Transverse colon (tissue), 3 donors: ENCODE results near the gene EZR.

ENCODE experiments used
- EP300 ChIP-seq: sonication (generic); formaldehyde crosslinking; IDR thresholded peaks from one replicate; pipeline ENCODE4 v1.6.1; 2017; ENCODE audit warnings: antibody characterized with exemption, low read depth
- POLR2A ChIP-seq: fragments of 450-650 bp; IDR thresholded peaks from one replicate; pipeline ENCODE4 v1.6.1; 2016; ENCODE audit warnings: antibody characterized with exemption, mild to moderate bottlenecking, moderate library complexity
- TF ChIP-seq, protein P1 (sequence below), 5 experiments: fragments of 200-600 bp in 3 of 5; fragments of 450-650 bp in 2 of 5; sonication (generic) in 3 of 5; IDR thresholded peaks; 1 replicate in 2 of 5; 2 replicates in 3 of 5; pipeline ENCODE4 v1.5.1; 2016 to 2017; ENCODE audit warnings: antibody characterized with exemption in 5 of 5, inconsistent platforms in 3 of 5, mild to moderate bottlenecking in 2 of 5, moderate library complexity in 1 of 5

DNA sequence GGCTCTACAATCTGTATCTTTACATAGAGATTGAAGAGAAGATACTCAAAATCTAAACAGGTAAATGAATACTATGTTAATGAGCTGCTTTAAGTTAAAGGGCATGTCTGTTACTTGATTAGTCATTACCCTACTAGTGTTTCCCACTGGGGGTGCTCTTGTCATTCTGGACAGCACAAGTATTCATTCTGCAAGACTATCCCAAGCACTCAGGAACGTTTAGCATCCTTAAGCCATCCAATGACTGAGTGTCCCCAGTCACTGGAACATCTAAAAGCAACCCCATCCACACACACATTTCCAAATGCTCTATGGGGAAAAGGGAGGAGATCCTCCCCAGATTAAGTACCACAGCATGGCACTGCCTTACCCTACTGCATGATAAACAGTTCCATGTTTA, 25.7 kb downstream of the EZR start:
- TF ChIP-seq POLR2A (no peak), EP300 (no peak)
- TF ChIP-seq, protein P1, sequence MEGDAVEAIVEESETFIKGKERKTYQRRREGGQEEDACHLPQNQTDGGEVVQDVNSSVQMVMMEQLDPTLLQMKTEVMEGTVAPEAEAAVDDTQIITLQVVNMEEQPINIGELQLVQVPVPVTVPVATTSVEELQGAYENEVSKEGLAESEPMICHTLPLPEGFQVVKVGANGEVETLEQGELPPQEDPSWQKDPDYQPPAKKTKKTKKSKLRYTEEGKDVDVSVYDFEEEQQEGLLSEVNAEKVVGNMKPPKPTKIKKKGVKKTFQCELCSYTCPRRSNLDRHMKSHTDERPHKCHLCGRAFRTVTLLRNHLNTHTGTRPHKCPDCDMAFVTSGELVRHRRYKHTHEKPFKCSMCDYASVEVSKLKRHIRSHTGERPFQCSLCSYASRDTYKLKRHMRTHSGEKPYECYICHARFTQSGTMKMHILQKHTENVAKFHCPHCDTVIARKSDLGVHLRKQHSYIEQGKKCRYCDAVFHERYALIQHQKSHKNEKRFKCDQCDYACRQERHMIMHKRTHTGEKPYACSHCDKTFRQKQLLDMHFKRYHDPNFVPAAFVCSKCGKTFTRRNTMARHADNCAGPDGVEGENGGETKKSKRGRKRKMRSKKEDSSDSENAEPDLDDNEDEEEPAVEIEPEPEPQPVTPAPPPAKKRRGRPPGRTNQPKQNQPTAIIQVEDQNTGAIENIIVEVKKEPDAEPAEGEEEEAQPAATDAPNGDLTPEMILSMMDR (IDR thresholded peaks at IDR 0.05), result peak in 1 of 5 experiments; percentile 42
